ENCODE results near the gene TNP1. TPM values are rescaled to one million over a fixed set of nuclear protein-coding genes. Genes with fewer than 3 reads are reported as not detected.

The TNP1 gene
- polyA plus RNA-seq, 2 donors: not detected

DNA sequence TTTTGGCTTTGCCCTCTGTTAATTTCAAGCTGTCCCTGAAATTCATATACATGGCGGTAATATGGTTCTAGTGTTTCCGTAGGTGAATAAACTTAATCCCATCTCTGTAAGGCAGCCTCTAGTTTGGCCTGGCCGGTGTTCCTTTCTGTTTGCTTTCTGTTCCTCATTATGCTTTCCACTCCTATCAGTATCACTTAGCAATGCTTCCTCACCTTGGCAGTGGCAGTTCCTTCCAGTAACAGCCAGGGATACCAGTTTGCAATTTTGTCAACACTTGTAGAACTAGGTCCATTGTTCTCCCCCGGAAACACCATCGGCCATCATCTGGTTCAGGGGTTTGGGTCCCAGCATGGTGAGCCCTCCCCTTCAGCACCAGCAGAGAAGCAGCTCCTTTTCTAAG lies 18.2 kb upstream of the TNP1 start:
- 95 to 97% methylated on average over 5 of the region's 5 CpGs for WGBS, 2 donors
- no peak overlapping the region for H3K27ac ChIP-seq (ENCODE audit: low read depth in 2 of 2, low read length in 1 of 2)
- no peaks in the 10 kb centered on the region for H3K9me3 ChIP-seq (ENCODE audit: control insufficient read depth in 2 of 2, insufficient read depth in 1 of 2, low read depth in 1 of 2, low read length in 1 of 2)
- H3K4me3 ChIP-seq (ENCODE audit: low read depth in 1 of 2, low read length in 2 of 2): no peak overlapping the region
- no peaks in the 10 kb centered on the region for H3K36me3 ChIP-seq (ENCODE audit: control insufficient read depth in 2 of 2, insufficient read depth in 2 of 2, low read length in 1 of 2)
- no peaks in the 10 kb centered on the region for H3K4me1 ChIP-seq (ENCODE audit: control insufficient read depth in 2 of 2, insufficient read depth in 2 of 2, low read length in 1 of 2)
- no peaks in the 10 kb centered on the region for H3K27me3 ChIP-seq (ENCODE audit: control insufficient read depth in 1 of 2, insufficient read depth in 2 of 2, low read length in 2 of 2)

DNA sequence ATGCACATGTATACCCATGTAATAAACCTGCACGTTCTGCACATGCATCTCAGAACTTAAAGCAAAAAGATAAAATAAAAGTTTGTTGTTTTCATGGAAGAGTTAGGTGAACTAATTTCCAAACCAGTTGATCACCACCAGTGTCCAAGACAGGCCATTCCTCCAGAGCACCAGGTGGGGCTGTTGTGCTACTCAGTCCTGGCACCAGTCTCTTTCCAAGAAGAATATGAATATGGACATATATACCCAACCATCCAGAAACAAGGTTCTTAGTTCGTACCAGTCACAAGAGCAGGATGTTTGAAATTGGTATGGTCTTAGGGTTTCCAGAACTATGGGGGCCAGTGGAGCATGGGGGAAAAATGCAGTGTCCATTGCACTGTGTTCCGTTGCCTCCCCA lies 17.2 kb upstream of the TNP1 start:
- no peaks in the 10 kb centered on the region for H3K36me3 ChIP-seq (ENCODE audit: control insufficient read depth in 2 of 2, insufficient read depth in 2 of 2, low read length in 1 of 2)
- no peak overlapping the region for H3K4me3 ChIP-seq (ENCODE audit: low read depth in 1 of 2, low read length in 2 of 2)
- H3K9me3 ChIP-seq (ENCODE audit: control insufficient read depth in 2 of 2, insufficient read depth in 1 of 2, low read depth in 1 of 2, low read length in 1 of 2): no peaks in the 10 kb centered on the region
- 92 to 94% methylated on average over 3 of the region's 3 CpGs for WGBS, 2 donors
- no peak overlapping the region for H3K27ac ChIP-seq (ENCODE audit: low read depth in 2 of 2, low read length in 1 of 2)
- no peaks in the 10 kb centered on the region for H3K27me3 ChIP-seq (ENCODE audit: control insufficient read depth in 1 of 2, insufficient read depth in 2 of 2, low read length in 2 of 2)
- H3K4me1 ChIP-seq (ENCODE audit: control insufficient read depth in 2 of 2, insufficient read depth in 2 of 2, low read length in 1 of 2): no peaks in the 10 kb centered on the region

GRCh38 chr2:216875862-216876261 lies 16.0 kb upstream of the TNP1 start:
- Histone ChIP-seq H3K4me3 (ENCODE audit: low read depth in 1 of 2, low read length in 2 of 2) (no peak overlapping the region), H3K36me3 (ENCODE audit: control insufficient read depth in 2 of 2, insufficient read depth in 2 of 2, low read length in 1 of 2) (no peaks in the 10 kb centered on the region), H3K9me3 (ENCODE audit: control insufficient read depth in 2 of 2, insufficient read depth in 1 of 2, low read depth in 1 of 2, low read length in 1 of 2) (no peaks in the 10 kb centered on the region), H3K4me1 (ENCODE audit: control insufficient read depth in 2 of 2, insufficient read depth in 2 of 2, low read length in 1 of 2) (no peaks in the 10 kb centered on the region), H3K27ac (ENCODE audit: low read depth in 2 of 2, low read length in 1 of 2) (no peak overlapping the region), H3K27me3 (ENCODE audit: control insufficient read depth in 1 of 2, insufficient read depth in 2 of 2, low read length in 2 of 2) (no peaks in the 10 kb centered on the region)
- WGBS, 2 donors: 89 to 92% methylated on average over 2 of the region's 2 CpGs

DNA sequence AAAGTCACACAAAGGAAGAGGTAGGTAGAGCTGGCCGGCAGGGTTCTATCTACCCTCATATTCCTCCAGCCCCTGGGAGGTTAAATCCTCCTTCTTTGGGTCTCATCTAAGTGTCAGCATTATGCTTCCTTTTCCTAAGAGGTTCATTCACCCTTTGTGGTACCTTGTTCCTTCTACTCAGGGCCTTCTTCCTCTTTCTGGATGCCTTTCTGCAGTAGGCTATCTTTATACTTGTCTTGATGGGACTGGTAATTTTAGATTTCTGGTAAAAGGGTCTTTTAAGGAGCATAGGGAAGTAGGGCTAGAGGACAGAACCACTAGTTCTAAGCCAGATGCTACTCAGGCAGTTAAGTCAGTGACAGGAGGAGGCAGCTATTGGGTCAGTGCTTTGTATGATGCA lies 13.7 kb upstream of the TNP1 start:
- H3K27ac ChIP-seq (ENCODE audit: low read depth in 2 of 2, low read length in 1 of 2): no peak overlapping the region
- H3K36me3 ChIP-seq (ENCODE audit: control insufficient read depth in 2 of 2, insufficient read depth in 2 of 2, low read length in 1 of 2): no peaks in the 10 kb centered on the region
- peaks cover 0 to 3% of the 10 kb centered on the region in 2 donors for H3K27me3 ChIP-seq (ENCODE audit: control insufficient read depth in 1 of 2, insufficient read depth in 2 of 2, low read length in 2 of 2)
- no peak overlapping the region for H3K4me3 ChIP-seq (ENCODE audit: low read depth in 1 of 2, low read length in 2 of 2)
- H3K4me1 ChIP-seq (ENCODE audit: control insufficient read depth in 2 of 2, insufficient read depth in 2 of 2, low read length in 1 of 2): no peaks in the 10 kb centered on the region
- no peaks in the 10 kb centered on the region for H3K9me3 ChIP-seq (ENCODE audit: control insufficient read depth in 2 of 2, insufficient read depth in 1 of 2, low read depth in 1 of 2, low read length in 1 of 2)
- 86 to 95% methylated on average over 1 of the region's 1 CpG for WGBS, 2 donors

DNA sequence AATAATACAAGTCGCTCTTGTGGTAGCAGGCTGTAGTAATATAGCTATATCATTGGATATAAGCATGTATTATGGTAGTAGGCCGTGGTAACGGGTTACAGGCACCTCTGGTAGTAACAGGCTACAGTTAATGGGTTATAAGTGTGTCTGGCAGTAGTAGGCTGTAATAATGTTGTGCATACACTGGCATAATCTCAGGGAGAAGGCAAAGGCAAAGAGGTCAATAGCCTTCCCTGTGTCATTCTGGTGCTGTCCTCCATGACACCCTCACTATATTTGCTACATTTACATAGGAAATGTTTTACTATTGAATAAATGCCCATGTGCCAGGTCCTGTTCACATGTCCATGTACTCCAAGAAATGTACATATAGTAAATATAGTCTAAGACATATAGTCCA lies 12.8 kb upstream of the TNP1 start:
- Histone ChIP-seq H3K4me3 (ENCODE audit: low read depth in 1 of 2, low read length in 2 of 2) (no peak overlapping the region), H3K36me3 (ENCODE audit: control insufficient read depth in 2 of 2, insufficient read depth in 2 of 2, low read length in 1 of 2) (no peaks in the 10 kb centered on the region), H3K9me3 (ENCODE audit: control insufficient read depth in 2 of 2, insufficient read depth in 1 of 2, low read depth in 1 of 2, low read length in 1 of 2) (no peaks in the 10 kb centered on the region), H3K27ac (ENCODE audit: low read depth in 2 of 2, low read length in 1 of 2) (no peak overlapping the region), H3K27me3 (ENCODE audit: control insufficient read depth in 1 of 2, insufficient read depth in 2 of 2, low read length in 2 of 2) (peaks cover 0 to 3% of the 10 kb centered on the region in 2 donors), H3K4me1 (ENCODE audit: control insufficient read depth in 2 of 2, insufficient read depth in 2 of 2, low read length in 1 of 2) (no peaks in the 10 kb centered on the region)
- 89 to 97% methylated on average over 3 of the region's 3 CpGs for WGBS, 2 donors

GRCh38 chr2:216872040-216872439 lies 12.2 kb upstream of the TNP1 start:
- no peak overlapping the region for H3K4me3 ChIP-seq (ENCODE audit: low read depth in 1 of 2, low read length in 2 of 2)
- WGBS, 2 donors: 81 to 82% methylated on average over 3 of the region's 3 CpGs
- H3K9me3 ChIP-seq (ENCODE audit: control insufficient read depth in 2 of 2, insufficient read depth in 1 of 2, low read depth in 1 of 2, low read length in 1 of 2): no peaks in the 10 kb centered on the region
- no peaks in the 10 kb centered on the region for H3K4me1 ChIP-seq (ENCODE audit: control insufficient read depth in 2 of 2, insufficient read depth in 2 of 2, low read length in 1 of 2)
- no peak overlapping the region for H3K27ac ChIP-seq (ENCODE audit: low read depth in 2 of 2, low read length in 1 of 2)
- H3K36me3 ChIP-seq (ENCODE audit: control insufficient read depth in 2 of 2, insufficient read depth in 2 of 2, low read length in 1 of 2): no peaks in the 10 kb centered on the region
- peaks cover 0 to 3% of the 10 kb centered on the region in 2 donors for H3K27me3 ChIP-seq (ENCODE audit: control insufficient read depth in 1 of 2, insufficient read depth in 2 of 2, low read length in 2 of 2)

- Histone ChIP-seq H3K27me3 (ENCODE audit: control insufficient read depth in 1 of 2, insufficient read depth in 2 of 2, low read length in 2 of 2) (peaks cover 0 to 3% of the 10 kb centered on the region in 2 donors), H3K36me3 (ENCODE audit: control insufficient read depth in 2 of 2, insufficient read depth in 2 of 2, low read length in 1 of 2) (no peaks in the 10 kb centered on the region)
These were observed 11.6 kb upstream of the TNP1 start for GRCh38 chr2:216871333-216871934.

GRCh38 chr2:216870508-216871332 lies 10.9 kb upstream of the TNP1 start:
- H3K36me3 ChIP-seq (ENCODE audit: control insufficient read depth in 2 of 2, insufficient read depth in 2 of 2, low read length in 1 of 2): no peaks in the 10 kb centered on the region
- H3K27ac ChIP-seq (ENCODE audit: low read depth in 2 of 2, low read length in 1 of 2): no peak overlapping the region
- H3K4me3 ChIP-seq (ENCODE audit: low read depth in 1 of 2, low read length in 2 of 2): no peak overlapping the region
- peaks cover 0 to 3% of the 10 kb centered on the region in 2 donors for H3K27me3 ChIP-seq (ENCODE audit: control insufficient read depth in 1 of 2, insufficient read depth in 2 of 2, low read length in 2 of 2)
- H3K9me3 ChIP-seq (ENCODE audit: control insufficient read depth in 2 of 2, insufficient read depth in 1 of 2, low read depth in 1 of 2, low read length in 1 of 2): no peaks in the 10 kb centered on the region
- WGBS, 2 donors: 90 to 93% methylated on average over 3 of the region's 3 CpGs
- H3K4me1 ChIP-seq (ENCODE audit: control insufficient read depth in 2 of 2, insufficient read depth in 2 of 2, low read length in 1 of 2): no peaks in the 10 kb centered on the region

More at GRCh38 chr2:216871333-216871934, 11.6 kb upstream of the TNP1 start:
- no peaks in the 10 kb centered on the region for H3K4me1 ChIP-seq (ENCODE audit: control insufficient read depth in 2 of 2, insufficient read depth in 2 of 2, low read length in 1 of 2)
- H3K4me3 ChIP-seq (ENCODE audit: low read depth in 1 of 2, low read length in 2 of 2): no peak overlapping the region
- H3K27ac ChIP-seq (ENCODE audit: low read depth in 2 of 2, low read length in 1 of 2): no peak overlapping the region
- no peaks in the 10 kb centered on the region for H3K9me3 ChIP-seq (ENCODE audit: control insufficient read depth in 2 of 2, insufficient read depth in 1 of 2, low read depth in 1 of 2, low read length in 1 of 2)
- WGBS, 2 donors: 62 to 69% methylated on average over 4 of the region's 4 CpGs

- 84 to 90% methylated on average over 3 of the region's 3 CpGs for WGBS, 2 donors
- no peaks in the 10 kb centered on the region for H3K9me3 ChIP-seq (ENCODE audit: control insufficient read depth in 2 of 2, insufficient read depth in 1 of 2, low read depth in 1 of 2, low read length in 1 of 2)
- no peak overlapping the region for H3K27ac ChIP-seq (ENCODE audit: low read depth in 2 of 2, low read length in 1 of 2)
- no peaks in the 10 kb centered on the region for H3K4me1 ChIP-seq (ENCODE audit: control insufficient read depth in 2 of 2, insufficient read depth in 2 of 2, low read length in 1 of 2)
- H3K4me3 ChIP-seq (ENCODE audit: low read depth in 1 of 2, low read length in 2 of 2): no peak overlapping the region
- peaks cover 0 to 3% of the 10 kb centered on the region in 2 donors for H3K27me3 ChIP-seq (ENCODE audit: control insufficient read depth in 1 of 2, insufficient read depth in 2 of 2, low read length in 2 of 2)
- H3K36me3 ChIP-seq (ENCODE audit: control insufficient read depth in 2 of 2, insufficient read depth in 2 of 2, low read length in 1 of 2): no peaks in the 10 kb centered on the region
These were observed 6.7 kb upstream of the TNP1 start for GRCh38 chr2:216866515-216867095.
